Tibial artery (tissue), 4 donors: ENCODE measurements around the gene ZBTB24.
A peak's percentile ranks its signal among the peaks of the same experiment; 100 is the strongest.

ENCODE experiments used
- DNase-seq, 2 donors: peaks; one replicate each; pipeline ENCODE4 v3.0.0-alpha.2; 2019
- H3K27ac ChIP-seq, 2 donors: fragments of 200-600 bp; sonication (generic) in 1 of 2; 1 replicate in 1 of 2; 2 replicates in 1 of 2; pipeline ENCODE4 v1.5.1; 2018 to 2019; ENCODE audit warnings: mild to moderate bottlenecking in 1 of 2
- H3K27me3 ChIP-seq, 2 donors: fragments of 200-600 bp; sonication (generic) in 1 of 2; one replicate each; pipeline versions ENCODE4 v1.5.1 to v1.6.0; 2016 to 2019
- H3K36me3 ChIP-seq, 3 donors: fragments of 200-600 bp; sonication (generic) in 2 of 3; one replicate each; pipeline ENCODE4 v1.5.1; 2016 to 2019; ENCODE audit warnings: mild to moderate bottlenecking in 2 of 3
- H3K4me1 ChIP-seq, 4 donors: fragments of 200-600 bp; sonication (generic) in 2 of 4; 1 replicate in 3 of 4; 2 replicates in 1 of 4; pipeline ENCODE4 v1.5.1; 2016 to 2019
- H3K4me3 ChIP-seq, 2 donors: fragments of 200-600 bp; sonication (generic) in 1 of 2; 1 replicate in 1 of 2; 2 replicates in 1 of 2; pipeline ENCODE4 v1.5.1; 2018 to 2019; ENCODE audit warnings: mild to moderate bottlenecking in 2 of 2
- H3K9me3 ChIP-seq, 3 donors: fragments of 200-600 bp; sonication (generic) in 1 of 3; one replicate each; pipeline ENCODE4 v1.5.1; 2016 to 2019
- CTCF ChIP-seq, 2 experiments: fragments of 200-600 bp in 1 of 2; fragments of 450-650 bp in 1 of 2; IDR thresholded peaks; one replicate each; pipeline ENCODE4 v1.5.1; 2017 to 2019; ENCODE audit warnings: antibody characterized with exemption in 2 of 2, mild to moderate bottlenecking in 1 of 2, moderate library complexity in 1 of 2
- intact Hi-C: fragments of 100-400 bp; cut with DNase I; formaldehyde crosslinking; loops from one replicate; pipeline ENCODE4 v1.15.0; 2023; ENCODE audit warnings: low total_unique reads

The ZBTB24 gene

GRCh38 chr6:109460161-109460829 lies 22.7 kb downstream of the ZBTB24 start:
- intact Hi-C loops: no loop called here
- Histone ChIP-seq H3K27ac (no peak overlapping the region), H3K27me3 (no peaks in the 10 kb centered on the region), H3K4me3 (no peak overlapping the region), H3K36me3 (peaks cover 23 to 41% (median 26%) of the 10 kb centered on the region in 3 donors), H3K9me3 (no peaks in the 10 kb centered on the region), H3K4me1 (peaks cover 0 to 10% (median 9%) of the 10 kb centered on the region in 4 donors)
- DNase-seq: no peak
- TF ChIP-seq CTCF (IDR thresholded peaks at IDR 0.05): no peak

- intact Hi-C loops: no loop called here
- no peak overlapping the region for H3K27ac ChIP-seq
- DNase-seq: no peak
These were observed 24.1 kb downstream of the ZBTB24 start for GRCh38 chr6:109458774-109459531.

DNA sequence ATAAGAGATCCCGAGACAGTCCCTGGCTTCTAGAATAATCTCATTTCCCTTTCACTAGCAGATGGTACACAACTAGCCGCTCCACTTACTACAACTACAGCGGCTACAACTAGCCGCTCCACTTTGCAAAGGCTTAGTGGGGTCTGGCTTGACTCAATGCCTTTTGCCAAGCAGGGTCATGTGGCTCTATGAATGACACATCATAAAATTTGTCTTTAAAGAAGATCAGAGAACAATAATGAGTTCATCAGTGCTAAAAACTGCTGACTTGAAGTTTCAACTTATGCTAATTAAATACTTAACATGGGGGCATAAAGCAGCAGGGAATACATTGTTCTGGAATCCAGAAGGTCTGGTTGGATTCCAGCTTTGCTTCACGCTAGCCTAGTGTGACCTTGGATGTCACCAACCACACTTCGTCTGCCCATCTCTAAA lies 25.4 kb downstream of the ZBTB24 start:
- TF ChIP-seq CTCF (IDR thresholded peaks at IDR 0.05): no peak
- Histone ChIP-seq H3K4me1 (peaks cover 0 to 29% (median 26%) of the 10 kb centered on the region in 4 donors), H3K9me3 (no peaks in the 10 kb centered on the region), H3K36me3 (peaks cover 3 to 17% (median 11%) of the 10 kb centered on the region in 3 donors), H3K27ac (peak overlapping the region; percentile 86), H3K4me3 (no peak overlapping the region), H3K27me3 (no peaks in the 10 kb centered on the region)
- no peak for DNase-seq
- intact Hi-C loops: no loop called here

More at GRCh38 chr6:109458774-109459531, 24.1 kb downstream of the ZBTB24 start:
- Histone ChIP-seq H3K4me1 (peaks cover 0 to 22% (median 16%) of the 10 kb centered on the region in 4 donors), H3K9me3 (no peaks in the 10 kb centered on the region), H3K27me3 (no peaks in the 10 kb centered on the region), H3K36me3 (peaks cover 17 to 30% (median 20%) of the 10 kb centered on the region in 3 donors), H3K4me3 (no peak overlapping the region)
- no peak for TF ChIP-seq CTCF (IDR thresholded peaks at IDR 0.05)

DNA sequence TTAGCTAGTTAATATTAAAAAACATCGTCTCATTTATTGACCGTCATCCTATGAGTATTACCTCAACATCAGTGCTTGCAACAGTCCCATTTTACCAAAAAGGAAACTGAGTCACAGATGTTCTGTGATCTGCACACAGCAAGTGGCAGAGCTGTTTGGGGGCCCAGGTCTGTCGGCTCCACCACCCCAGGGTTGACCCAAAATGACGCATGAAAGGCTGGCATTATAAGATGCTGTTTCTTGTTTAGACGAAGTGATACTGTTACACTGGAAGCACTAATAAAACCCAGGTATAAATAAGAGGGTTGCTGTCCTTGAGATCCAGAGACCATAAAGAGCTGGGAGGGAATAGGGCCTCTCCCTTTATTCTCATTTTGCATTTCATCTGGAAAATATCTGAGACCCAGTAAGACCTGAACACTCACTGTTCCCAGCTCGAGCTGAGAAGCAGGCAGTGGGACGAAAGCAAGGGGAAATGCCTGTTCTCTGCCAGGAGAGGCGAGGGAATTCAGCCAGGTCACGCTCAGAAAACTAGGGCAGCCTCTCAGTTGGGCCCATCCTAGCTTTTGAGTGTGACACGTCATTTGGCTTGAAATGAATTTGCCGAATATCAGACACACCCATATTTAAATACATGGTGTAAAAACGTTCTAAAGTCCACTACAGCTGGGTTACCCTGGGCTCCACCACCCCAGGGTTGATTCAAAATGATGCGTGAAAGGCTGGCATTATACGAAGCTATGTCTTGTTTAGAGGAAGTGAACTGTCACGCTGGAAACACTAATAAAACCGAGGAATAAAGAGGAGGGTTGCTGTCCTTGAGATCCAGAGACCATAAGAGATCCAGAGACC lies 26.1 kb downstream of the ZBTB24 start:
- intact Hi-C loops: no loop called here
- DNase-seq: peak; percentile 82 to 90
- Histone ChIP-seq H3K36me3 (peaks cover 0 to 18% (median 12%) of the 10 kb centered on the region in 3 donors), H3K4me1 (peaks cover 0 to 29% (median 26%) of the 10 kb centered on the region in 4 donors), H3K9me3 (no peaks in the 10 kb centered on the region), H3K27ac (peak overlapping the region; percentile 86), H3K4me3 (peak overlapping the region; percentile 77 to 79), H3K27me3 (no peaks in the 10 kb centered on the region)
- TF ChIP-seq CTCF (IDR thresholded peaks at IDR 0.05): no peak

DNA sequence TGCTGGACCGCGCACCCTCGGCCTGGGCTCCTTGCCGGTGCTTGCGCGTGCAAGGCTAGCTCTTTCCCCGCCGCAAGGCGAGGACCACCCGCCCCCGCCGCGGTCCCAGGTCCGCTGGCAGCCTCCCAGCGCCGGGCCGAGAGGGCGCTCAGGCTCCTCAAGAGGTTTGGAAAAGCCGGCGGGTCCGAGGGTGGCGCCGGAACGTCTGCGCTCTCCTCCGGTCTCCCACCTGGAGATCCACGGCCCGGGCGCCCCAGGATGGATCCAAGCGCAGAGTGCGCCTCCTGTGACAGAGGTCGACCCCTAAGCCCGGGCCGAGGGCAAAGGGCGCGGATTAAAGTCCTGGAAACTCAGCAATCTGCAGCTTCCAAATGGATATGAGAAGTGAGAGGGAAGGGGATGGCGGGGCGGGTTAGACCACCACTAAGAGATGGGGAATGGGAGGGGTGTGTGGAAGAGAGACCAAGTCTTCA lies 26.9 kb downstream of the ZBTB24 start:
- Histone ChIP-seq H3K36me3 (peaks cover 0 to 18% (median 16%) of the 10 kb centered on the region in 3 donors), H3K4me1 (peaks cover 0 to 29% (median 26%) of the 10 kb centered on the region in 4 donors), H3K4me3 (peak overlapping the region; percentile 77 to 79), H3K9me3 (no peaks in the 10 kb centered on the region), H3K27ac (peak overlapping the region; percentile 86), H3K27me3 (no peaks in the 10 kb centered on the region)
- DNase-seq: no peak
- intact Hi-C loops: no loop called here
- no peak for TF ChIP-seq CTCF (IDR thresholded peaks at IDR 0.05)
